Measurements from ENCODE around the gene ZNF280C. TPM values are rescaled to one million over a fixed set of nuclear protein-coding genes. Genes with fewer than 3 reads are reported as not detected.
"Not testable (repeated sequence)": the region's sequence is repeated elsewhere in the genome, so short reads cannot be mapped to it uniquely, and the experiment has no call there.

Gene ZNF280C
- total and polyA plus RNA-seq, 3 experiments from 2014 or later = 2.2 to 7.6 (median 7.1) TPM

DNA sequence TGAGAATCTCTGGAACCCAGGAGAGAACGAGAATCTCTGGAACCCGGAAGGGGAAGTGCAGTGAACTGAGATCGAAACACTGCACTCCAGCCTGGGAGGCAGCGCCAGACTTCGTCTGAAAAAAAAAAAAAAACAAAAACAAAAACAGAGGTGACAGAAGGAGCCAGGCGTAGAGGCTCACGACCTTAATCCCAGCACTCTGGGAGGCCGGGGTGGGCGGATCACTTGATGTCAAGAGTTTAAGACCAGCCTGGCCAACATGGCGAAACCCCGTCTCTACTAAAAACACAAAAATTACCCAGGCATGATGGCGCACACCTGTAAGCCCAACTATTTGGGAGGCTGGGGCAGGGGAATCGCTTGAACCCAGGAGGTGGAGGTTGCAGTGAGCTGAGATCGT, 17.0 kb downstream of the ZNF280C start:
- H3K27me3 Mint-ChIP-seq = peaks cover 0 to 4% of the 10 kb centered on the region in 2 donors
- peaks cover 0 to 2% (median 0%) of the 10 kb centered on the region in 5 donors for H3K9me3 Mint-ChIP-seq
- POLR2A ChIA-PET = no interaction called here
- H3K4me3 ChIP-seq (ENCODE audit: low read length) = no peak overlapping the region
- no peak for DNase-seq
- no peaks in the 10 kb centered on the region for H3K36me3 ChIP-seq (ENCODE audit: insufficient read depth, low read length)
- H3K27me3 ChIP-seq (ENCODE audit: insufficient read depth, low read length, poor library complexity, severe bottlenecking) = no peaks in the 10 kb centered on the region
- no peak overlapping the region for H3K4me3 Mint-ChIP-seq
- peaks cover 0 to 20% (median 6%) of the 10 kb centered on the region in 3 donors for H3K36me3 Mint-ChIP-seq
- no peak overlapping the region for H3K27ac Mint-ChIP-seq
- no peaks in the 10 kb centered on the region for H3K4me1 ChIP-seq (ENCODE audit: insufficient read depth, low read length)
- no peak overlapping the region for H3K27ac ChIP-seq (ENCODE audit: low read depth, low read length)
- H3K9me3 ChIP-seq (ENCODE audit: low read length) = no peaks in the 10 kb centered on the region
- CTCF ChIA-PET = interaction anchor here (0.7 kb wide), 1 partner anchor 17 kb away, joined by 3 read pairs; no protein-coding TSS in a partner anchor
- peaks cover 21 to 31% (median 31%) of the 10 kb centered on the region in 3 donors for H3K4me1 Mint-ChIP-seq

- Mint-ChIP-seq H3K36me3 (peaks cover 0 to 27% (median 7%) of the 10 kb centered on the region in 3 donors), H3K27ac (peak overlapping the region in 2 of 8 donors; percentile 39 to 77), H3K4me1 (peaks cover 10 to 15% (median 15%) of the 10 kb centered on the region in 3 donors), H3K9me3 (no peaks in the 10 kb centered on the region), H3K27me3 (peaks cover 0 to 4% of the 10 kb centered on the region in 2 donors), H3K4me3 (no peak overlapping the region)
- Histone ChIP-seq H3K4me1 (ENCODE audit: insufficient read depth, low read length) (no peaks in the 10 kb centered on the region), H3K4me3 (ENCODE audit: low read length) (no peak overlapping the region), H3K9me3 (ENCODE audit: low read length) (no peaks in the 10 kb centered on the region), H3K27me3 (ENCODE audit: insufficient read depth, low read length, poor library complexity, severe bottlenecking) (no peaks in the 10 kb centered on the region), H3K27ac (ENCODE audit: low read depth, low read length) (no peak overlapping the region), H3K36me3 (ENCODE audit: insufficient read depth, low read length) (no peaks in the 10 kb centered on the region)
- POLR2A ChIA-PET = no interaction called here
- no peak for DNase-seq
- CTCF ChIA-PET = no interaction called here
Observed at GRCh38 chrX:130247996-130248395, 20.7 kb downstream of the ZNF280C start.

- no peak overlapping the region for H3K4me3 Mint-ChIP-seq
- H3K4me1 Mint-ChIP-seq = peaks cover 10 to 12% (median 11%) of the 10 kb centered on the region in 3 donors
- no peaks in the 10 kb centered on the region for H3K9me3 ChIP-seq (ENCODE audit: low read length)
- H3K27me3 Mint-ChIP-seq = peaks cover 0 to 4% of the 10 kb centered on the region in 2 donors
- peaks cover 0 to 28% (median 6%) of the 10 kb centered on the region in 3 donors for H3K36me3 Mint-ChIP-seq
- H3K27ac Mint-ChIP-seq = no peak overlapping the region
- no peaks in the 10 kb centered on the region for H3K4me1 ChIP-seq (ENCODE audit: insufficient read depth, low read length)
- no peaks in the 10 kb centered on the region for H3K36me3 ChIP-seq (ENCODE audit: insufficient read depth, low read length)
- H3K4me3 ChIP-seq (ENCODE audit: low read length) = no peak overlapping the region
- H3K27ac ChIP-seq (ENCODE audit: low read depth, low read length) = no peak overlapping the region
- H3K27me3 ChIP-seq (ENCODE audit: insufficient read depth, low read length, poor library complexity, severe bottlenecking) = no peaks in the 10 kb centered on the region
- no peak for DNase-seq
- ChIA-PET POLR2A (no interaction called here), CTCF (no interaction called here)
- no peaks in the 10 kb centered on the region for H3K9me3 Mint-ChIP-seq
Observed at GRCh38 chrX:130246084-130246483, 22.6 kb downstream of the ZNF280C start.

DNA sequence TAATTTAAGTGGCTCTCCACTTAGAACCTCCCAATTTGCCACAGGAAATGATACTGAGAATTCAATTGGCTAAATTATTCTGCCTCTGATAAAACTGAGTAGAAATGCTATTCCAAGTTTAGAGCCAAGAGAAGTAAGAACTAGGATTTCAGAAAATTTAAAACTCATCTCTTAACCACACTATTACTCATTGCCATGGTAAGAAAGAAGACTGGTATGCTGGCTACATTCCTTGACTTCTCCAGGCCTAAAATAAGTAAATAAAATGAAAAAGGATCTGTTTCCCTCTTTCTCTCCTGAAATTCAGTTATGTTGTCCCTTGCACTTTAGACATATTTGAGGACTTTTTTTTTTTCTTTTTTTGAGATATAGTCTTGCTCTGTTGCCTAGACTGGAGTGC, 23.3 kb downstream of the ZNF280C start:
- Mint-ChIP-seq H3K4me1 (peaks cover 9 to 10% (median 10%) of the 10 kb centered on the region in 3 donors), H3K9me3 (no peaks in the 10 kb centered on the region), H3K27me3 (peaks cover 0 to 4% of the 10 kb centered on the region in 2 donors), H3K27ac (peak overlapping the region in 1 of 8 donors; percentile 36), H3K36me3 (peaks cover 0 to 29% (median 6%) of the 10 kb centered on the region in 3 donors), H3K4me3 (no peak overlapping the region)
- no peak overlapping the region for H3K4me3 ChIP-seq (ENCODE audit: low read length)
- no peaks in the 10 kb centered on the region for H3K27me3 ChIP-seq (ENCODE audit: insufficient read depth, low read length, poor library complexity, severe bottlenecking)
- ChIA-PET POLR2A (no interaction called here), CTCF (no interaction called here)
- no peaks in the 10 kb centered on the region for H3K36me3 ChIP-seq (ENCODE audit: insufficient read depth, low read length)
- DNase-seq = no peak
- no peaks in the 10 kb centered on the region for H3K4me1 ChIP-seq (ENCODE audit: insufficient read depth, low read length)
- no peaks in the 10 kb centered on the region for H3K9me3 ChIP-seq (ENCODE audit: low read length)
- H3K27ac ChIP-seq (ENCODE audit: low read depth, low read length) = no peak overlapping the region

- H3K4me1 ChIP-seq (ENCODE audit: insufficient read depth, low read length); H3K4me3 ChIP-seq (ENCODE audit: low read length); H3K4me1 Mint-ChIP-seq; CTCF ChIA-PET; H3K27ac ChIP-seq (ENCODE audit: low read depth, low read length); POLR2A ChIA-PET; H3K9me3 ChIP-seq (ENCODE audit: low read length); H3K4me3 Mint-ChIP-seq; H3K27me3 ChIP-seq (ENCODE audit: insufficient read depth, low read length, poor library complexity, severe bottlenecking); H3K27ac Mint-ChIP-seq; H3K9me3 Mint-ChIP-seq; H3K36me3 ChIP-seq (ENCODE audit: insufficient read depth, low read length); DNase-seq: not testable (repeated sequence)
- Mint-ChIP-seq H3K36me3 (peaks cover 0 to 52% (median 7%) of the 10 kb centered on the region in 3 donors), H3K27me3 (peaks cover 0 to 11% of the 10 kb centered on the region in 2 donors)
Observed at GRCh38 chrX:130231184-130231583, 37.5 kb downstream of the ZNF280C start.

GRCh38 chrX:130228871-130229270, 39.8 kb downstream of the ZNF280C start:
- Mint-ChIP-seq H3K4me3 (no peak overlapping the region), H3K9me3 (no peaks in the 10 kb centered on the region), H3K27ac (no peak overlapping the region), H3K4me1 (no peaks in the 10 kb centered on the region), H3K36me3 (peaks cover 0 to 60% (median 5%) of the 10 kb centered on the region in 3 donors), H3K27me3 (peaks cover 0 to 11% of the 10 kb centered on the region in 2 donors)
- Histone ChIP-seq H3K27ac (ENCODE audit: low read depth, low read length) (no peak overlapping the region), H3K36me3 (ENCODE audit: insufficient read depth, low read length) (peaks cover 3% of the 10 kb centered on the region), H3K4me1 (ENCODE audit: insufficient read depth, low read length) (no peaks in the 10 kb centered on the region), H3K9me3 (ENCODE audit: low read length) (no peaks in the 10 kb centered on the region), H3K4me3 (ENCODE audit: low read length) (no peak overlapping the region), H3K27me3 (ENCODE audit: insufficient read depth, low read length, poor library complexity, severe bottlenecking) (no peaks in the 10 kb centered on the region)
- no peak for DNase-seq
- POLR2A ChIA-PET = no interaction called here
- CTCF ChIA-PET = no interaction called here

DNA sequence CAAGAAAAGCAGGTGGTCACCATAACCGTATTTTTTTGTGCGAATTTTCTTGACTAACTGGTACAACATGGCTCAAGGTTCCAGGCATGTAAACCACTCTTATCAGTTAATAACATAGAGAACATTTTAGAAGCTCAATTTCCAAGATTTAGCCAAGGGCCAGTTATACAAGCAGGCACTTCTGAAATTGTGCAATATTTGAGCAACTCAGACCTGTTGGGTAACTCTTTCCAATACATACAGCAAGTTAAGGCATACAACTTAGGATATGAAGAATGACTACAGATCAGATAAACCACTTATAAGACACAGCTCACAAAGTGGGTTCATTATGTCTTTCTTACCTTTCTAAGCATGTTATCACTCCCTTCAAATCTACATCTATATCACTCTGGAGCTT, 43.9 kb downstream of the ZNF280C start:
- H3K27me3 Mint-ChIP-seq = peaks cover 0 to 8% of the 10 kb centered on the region in 2 donors
- ChIA-PET CTCF (no interaction called here), POLR2A (no interaction called here)
- no peak overlapping the region for H3K27ac Mint-ChIP-seq
- H3K9me3 Mint-ChIP-seq = no peaks in the 10 kb centered on the region
- no peak overlapping the region for H3K4me3 Mint-ChIP-seq
- H3K4me1 ChIP-seq (ENCODE audit: insufficient read depth, low read length) = no peaks in the 10 kb centered on the region
- H3K36me3 ChIP-seq (ENCODE audit: insufficient read depth, low read length) = peaks cover 3% of the 10 kb centered on the region
- no peaks in the 10 kb centered on the region for H3K27me3 ChIP-seq (ENCODE audit: insufficient read depth, low read length, poor library complexity, severe bottlenecking)
- no peak overlapping the region for H3K4me3 ChIP-seq (ENCODE audit: low read length)
- H3K9me3 ChIP-seq (ENCODE audit: low read length) = no peaks in the 10 kb centered on the region
- H3K36me3 Mint-ChIP-seq = peaks cover 0 to 38% (median 2%) of the 10 kb centered on the region in 3 donors
- peaks cover 0 to under 1% (median 0%) of the 10 kb centered on the region in 3 donors for H3K4me1 Mint-ChIP-seq
- H3K27ac ChIP-seq (ENCODE audit: low read depth, low read length) = no peak overlapping the region
- DNase-seq = no peak

- POLR2A ChIA-PET = no interaction called here
- Histone ChIP-seq H3K27ac (ENCODE audit: low read depth, low read length) (no peak overlapping the region), H3K36me3 (ENCODE audit: insufficient read depth, low read length) (no peaks in the 10 kb centered on the region), H3K27me3 (ENCODE audit: insufficient read depth, low read length, poor library complexity, severe bottlenecking) (no peaks in the 10 kb centered on the region), H3K4me1 (ENCODE audit: insufficient read depth, low read length) (no peaks in the 10 kb centered on the region), H3K4me3 (ENCODE audit: low read length) (no peak overlapping the region), H3K9me3 (ENCODE audit: low read length) (no peaks in the 10 kb centered on the region)
- no peak for DNase-seq
- no peak overlapping the region for H3K27ac Mint-ChIP-seq
- H3K27me3 Mint-ChIP-seq = peaks cover 0 to 5% of the 10 kb centered on the region in 2 donors
- CTCF ChIA-PET = no interaction called here
- H3K4me3 Mint-ChIP-seq = no peak overlapping the region
- no peaks in the 10 kb centered on the region for H3K9me3 Mint-ChIP-seq
- peaks cover 3 to 9% (median 5%) of the 10 kb centered on the region in 3 donors for H3K4me1 Mint-ChIP-seq
- H3K36me3 Mint-ChIP-seq = peaks cover 0 to 39% (median 1%) of the 10 kb centered on the region in 3 donors
Observed at GRCh38 chrX:130216320-130216719, 52.4 kb downstream of the ZNF280C start.
